ENCODE results near the gene LYZL6.
"Not testable (repeated sequence)": the region's sequence is repeated elsewhere in the genome, so short reads cannot be mapped to it uniquely, and the experiment has no call there.

LYZL6 gene

DNA sequence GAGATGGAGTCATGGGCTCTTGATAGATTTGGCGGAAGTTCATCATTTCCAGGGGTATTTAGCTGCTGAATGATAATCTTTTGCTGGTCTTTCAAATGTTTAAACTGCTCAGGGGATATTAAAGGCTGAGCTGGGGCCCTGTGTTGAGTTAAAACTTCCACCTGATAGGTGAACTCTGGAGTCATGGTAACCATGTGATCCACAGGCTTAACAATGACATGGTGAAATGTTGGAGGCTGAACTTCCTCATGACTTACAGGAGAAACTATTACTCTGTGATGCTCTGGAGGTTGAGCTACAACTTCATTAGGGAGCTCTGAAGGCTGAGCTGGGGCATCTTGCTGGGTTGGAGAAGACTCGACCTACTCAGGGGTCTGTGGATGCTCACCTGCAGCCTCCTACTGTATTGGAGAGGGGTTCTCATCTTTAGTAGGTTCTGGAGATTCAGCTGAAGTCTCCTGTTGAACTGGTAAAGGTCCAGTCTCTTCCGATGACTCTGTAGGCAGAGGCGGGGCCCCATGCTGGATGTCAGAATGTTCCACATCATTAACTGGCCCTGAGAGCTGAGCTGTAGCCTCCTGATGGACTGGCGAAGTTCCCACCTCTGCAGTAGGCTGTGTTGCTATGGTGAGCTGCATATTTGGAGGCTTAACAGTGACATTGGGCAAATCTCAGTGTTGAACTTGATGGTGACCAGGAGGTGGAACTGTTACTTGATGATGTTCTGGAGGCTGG lies 37.2 kb downstream of the LYZL6 start:
- no peak for DNase-seq

DNA sequence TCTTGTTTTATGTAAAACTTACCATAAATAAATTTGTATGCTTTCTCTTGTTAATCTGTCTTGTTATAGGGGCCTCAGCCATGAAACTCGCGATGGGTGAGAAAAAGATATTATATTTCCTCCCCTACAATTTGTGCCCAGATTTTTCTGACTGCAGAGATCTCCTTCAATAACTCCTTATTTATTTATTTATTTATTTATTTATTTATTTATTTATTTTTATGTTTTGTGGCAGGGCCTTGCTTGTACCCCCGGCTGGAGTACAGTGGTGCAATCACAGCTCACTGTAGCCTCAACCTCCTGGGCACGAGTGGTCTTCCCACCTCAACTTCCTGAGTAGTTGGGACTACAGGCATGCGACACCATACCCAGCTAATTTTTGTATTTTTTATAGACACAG lies 40.1 kb downstream of the LYZL6 start:
- no peak for DNase-seq

DNA sequence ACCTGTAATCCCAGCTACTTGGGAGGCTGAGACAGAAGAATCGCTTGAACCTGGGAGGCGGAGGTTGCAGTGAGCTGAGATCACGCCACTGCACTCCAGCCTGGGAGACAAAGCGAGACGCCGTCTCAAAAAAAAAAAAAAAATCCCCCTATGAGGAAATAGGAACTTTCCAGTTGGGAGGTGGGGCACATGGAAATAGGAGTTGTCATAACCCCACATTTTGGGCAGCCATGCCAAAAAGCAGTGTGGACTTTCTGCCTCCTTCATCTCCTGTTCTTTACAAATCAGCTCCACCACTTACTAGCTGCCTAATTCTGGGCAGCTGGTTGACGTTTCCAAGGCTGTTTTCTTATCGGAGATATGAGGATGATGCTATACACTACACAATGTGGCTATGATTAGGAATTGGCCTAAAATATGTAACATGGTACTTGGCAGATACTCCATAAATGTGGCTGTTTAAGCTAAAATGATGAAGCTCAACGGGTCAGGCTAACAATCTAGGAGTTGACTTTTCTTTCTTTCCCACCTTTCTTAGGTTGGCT lies 41.8 kb downstream of the LYZL6 start:
- no peak for DNase-seq

- DNase-seq = no peak
Measured at GRCh38 chr17:35900708-35901480, 42.6 kb downstream of the LYZL6 start.

DNA sequence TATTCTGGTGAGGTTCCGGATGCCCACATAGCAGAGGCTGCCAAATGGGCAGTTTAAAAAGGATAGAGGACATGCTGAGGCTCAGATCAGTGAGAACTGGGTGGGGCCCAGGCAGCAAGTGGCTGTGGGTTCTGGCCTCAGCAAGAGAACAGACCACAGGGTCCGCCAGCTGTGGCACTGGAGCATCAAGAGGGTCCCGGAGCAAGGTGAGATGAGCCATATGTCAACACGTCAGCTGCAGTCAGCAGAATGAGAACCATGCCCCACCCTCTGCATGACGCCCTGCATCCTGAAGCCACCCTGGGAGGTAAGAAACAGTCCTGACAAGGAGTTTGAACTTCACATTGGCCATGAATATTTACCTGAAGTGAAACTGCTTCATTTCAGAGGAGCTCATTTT lies 43.2 kb downstream of the LYZL6 start:
- DNase-seq = no peak

GRCh38 chr17:35898283-35899070 lies 45.0 kb downstream of the LYZL6 start:
- no peak for DNase-seq

DNA sequence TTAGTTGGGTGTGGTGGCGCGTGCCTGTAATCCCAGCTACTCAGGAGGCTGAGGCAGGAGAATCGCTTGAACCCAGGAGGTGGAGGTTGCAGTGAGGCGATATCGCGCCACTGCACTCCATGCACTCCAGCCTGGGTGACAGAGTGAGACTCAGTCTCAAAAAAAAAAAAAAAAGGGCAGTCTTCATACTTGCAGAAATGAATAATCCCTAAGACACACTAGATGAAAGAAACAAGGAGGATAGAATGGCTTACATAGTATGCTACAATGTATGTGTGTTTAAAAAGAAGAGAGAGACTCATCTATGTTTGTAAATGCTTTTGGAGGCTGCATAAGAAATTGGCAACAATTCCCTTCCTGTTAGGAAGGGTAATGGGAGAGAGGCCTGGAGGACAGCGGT lies 45.7 kb downstream of the LYZL6 start:
- not testable (repeated sequence) for DNase-seq

DNA sequence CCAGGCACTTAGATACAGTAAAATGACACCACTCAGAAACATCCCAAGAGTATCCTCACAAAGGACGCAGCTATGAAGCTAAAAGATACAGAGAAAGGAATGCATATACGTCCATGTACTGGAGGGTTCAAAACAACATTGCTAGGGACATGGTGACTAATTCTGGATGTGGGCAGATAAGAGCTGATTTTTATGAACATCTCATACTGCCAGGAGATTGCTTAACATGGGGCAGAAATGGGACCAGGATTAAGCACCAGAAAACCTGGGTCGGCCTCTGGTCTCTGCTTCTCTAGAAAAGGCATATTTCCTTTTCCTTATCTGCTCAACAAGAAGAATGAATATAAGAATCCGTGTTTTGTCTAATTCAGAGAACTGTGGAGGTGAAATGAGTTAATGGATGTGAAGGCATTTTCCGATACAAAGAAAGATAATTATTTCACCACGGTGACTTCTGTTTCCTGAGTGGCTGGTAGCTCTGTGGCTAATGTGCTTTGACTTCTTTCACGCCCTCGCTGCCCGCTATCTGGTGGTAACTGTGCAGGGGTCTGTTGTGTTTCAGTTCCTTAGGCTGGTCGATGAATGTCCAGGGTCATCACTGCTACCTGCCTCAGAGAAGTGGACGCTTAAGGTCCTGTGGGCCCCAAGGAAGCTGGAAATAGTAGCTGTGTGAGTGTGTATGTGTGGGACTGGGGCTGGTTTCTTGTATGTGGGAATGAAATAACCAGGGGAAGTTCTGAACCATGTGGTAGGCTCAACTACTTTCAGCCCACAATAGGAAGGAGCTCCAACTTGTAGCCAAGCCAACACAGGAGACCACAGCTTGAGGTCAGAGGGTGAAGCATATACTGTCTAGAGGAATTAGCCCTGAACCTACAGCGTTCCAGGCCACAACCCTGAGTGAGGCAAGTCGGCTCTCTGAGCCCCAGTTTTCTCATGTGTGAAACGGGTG lies 47.6 kb downstream of the LYZL6 start:
- DNase-seq = no peak

GRCh38 chr17:35894206-35894605 lies 49.3 kb downstream of the LYZL6 start:
- no peak for DNase-seq

DNA sequence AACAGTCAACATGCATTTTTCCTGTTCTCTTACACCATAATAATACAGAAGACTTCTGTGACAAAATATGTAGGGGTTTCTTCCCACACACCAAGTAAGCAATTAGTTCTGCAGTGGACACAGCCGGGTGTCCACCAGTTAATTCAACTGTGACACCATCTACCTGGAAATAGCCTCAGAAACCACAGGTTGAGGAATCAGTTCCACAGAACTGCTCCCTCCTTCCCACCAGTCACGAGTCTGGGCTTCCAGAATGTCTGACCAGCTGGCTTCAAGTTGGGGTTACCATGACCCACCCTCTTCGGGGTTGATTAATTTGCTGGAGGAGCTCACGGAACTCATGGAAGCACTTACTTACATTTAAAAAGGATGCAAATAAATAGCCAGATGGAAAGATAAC lies 49.8 kb downstream of the LYZL6 start:
- no peak for DNase-seq

DNA sequence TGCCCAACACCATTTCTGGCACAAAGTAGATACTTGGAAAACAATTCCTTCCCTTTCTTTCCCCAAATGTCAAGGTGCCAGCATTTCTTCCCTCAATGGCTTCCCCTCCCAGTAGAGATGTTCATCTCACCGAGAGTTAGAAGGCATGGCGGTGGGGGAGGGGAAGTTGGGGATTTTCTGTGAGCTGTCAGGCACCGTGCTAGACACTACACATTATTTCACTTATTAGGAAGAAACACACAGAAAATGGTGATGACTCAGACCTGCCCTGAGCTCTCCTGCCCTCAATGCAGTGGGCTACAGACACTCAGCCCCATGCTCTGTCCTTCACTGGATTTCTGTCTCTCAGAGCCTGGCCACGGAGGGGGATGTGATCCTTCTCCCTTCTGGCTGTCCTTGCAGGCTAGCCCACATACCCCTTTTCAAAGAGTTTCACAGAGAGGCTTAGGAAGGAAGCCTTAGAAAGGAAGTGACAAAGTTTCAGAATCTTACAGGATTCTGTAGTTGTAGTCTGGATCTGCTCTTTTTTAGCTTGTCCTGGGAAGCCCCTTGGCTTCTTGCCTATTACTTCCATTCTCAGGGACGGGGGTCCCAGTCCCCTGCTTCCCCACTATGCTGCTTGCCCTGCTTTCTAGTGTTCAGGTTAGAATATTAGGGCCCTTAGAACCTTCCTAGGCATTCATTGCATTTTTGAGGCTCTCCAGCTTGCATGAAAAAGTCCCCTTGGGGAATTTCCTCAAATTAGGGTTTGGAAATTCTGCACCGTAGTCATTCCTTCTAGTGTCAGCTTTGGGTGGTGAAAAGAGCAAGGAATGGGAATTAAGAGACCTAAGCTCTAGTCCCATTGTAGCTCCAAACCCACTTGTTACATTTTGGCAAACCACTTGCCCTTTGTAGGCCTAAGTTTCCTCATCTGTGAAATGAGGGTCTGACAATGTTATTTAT lies 51.1 kb downstream of the LYZL6 start:
- no peak for DNase-seq

- no peak for DNase-seq
Measured at GRCh38 chr17:35891269-35891668, 52.2 kb downstream of the LYZL6 start.

- DNase-seq = no peak
Measured at GRCh38 chr17:35890774-35891155, 52.7 kb downstream of the LYZL6 start.

GRCh38 chr17:35889818-35890773 lies 53.4 kb downstream of the LYZL6 start:
- DNase-seq = no peak

DNA sequence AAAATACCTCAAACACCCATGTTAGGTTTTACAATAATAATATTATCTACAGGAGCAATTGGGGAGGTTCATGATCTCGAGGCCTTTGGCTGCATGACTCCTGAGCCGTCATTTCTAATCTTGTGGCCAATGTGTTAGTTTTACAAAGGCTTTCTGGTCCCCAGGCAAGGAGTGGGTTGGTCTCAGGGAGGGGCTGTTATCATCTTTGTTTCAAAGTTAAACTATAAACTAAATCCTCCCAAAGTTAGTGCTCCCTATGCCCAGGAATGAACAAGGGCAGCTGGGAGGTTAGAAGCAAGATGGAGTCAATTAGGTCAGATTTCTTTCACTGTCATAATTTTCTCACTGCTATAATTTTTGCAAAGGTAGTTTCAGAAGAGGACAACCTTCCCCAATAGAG lies 54.3 kb downstream of the LYZL6 start:
- DNase-seq = no peak
